Endothelial cell of umbilical vein (primary cell): ENCODE results near the gene SPDYA. TPM values are rescaled to one million over a fixed set of nuclear protein-coding genes. Genes with fewer than 3 reads are reported as not detected.

Source experiments
- BruUV-seq: library from RNA; stranded (reverse); fragments of 400-500 nt; replicated peaks from 2 replicates; lab custom pipeline; 2021; lab: Mats Ljungman, UMichigan
- CTCF ChIA-PET: fragments of 300-600, 350-600 bp; sonication (Branson Sonifier 250); formaldehyde crosslinking; loops from one replicate; lab custom pipeline; 2021; ENCODE audit warnings: antibody characterized with exemption, inconsistent platforms; lab: Charles Lee
- POLR2A ChIA-PET: fragments of 300-600, 350-600 bp; sonication (Branson Sonifier 250); formaldehyde crosslinking; loops from one replicate; lab custom pipeline; 2021; ENCODE audit warnings: antibody characterized with exemption, inconsistent platforms; lab: Charles Lee
- DNase-seq: peaks from one replicate; pipeline ENCODE4 v3.0.0-alpha.2; 2011; ENCODE audit warnings: low read depth, low spot score
- FAIRE-seq: peaks from 2 replicates; lab custom pipeline; 2011; peaks lifted over from hg19 to GRCh38; lab: Jason Lieb, UNC
- H2AFZ ChIP-seq: 2 replicates; pipeline ENCODE4 v1.6.0; 2012; ENCODE audit warnings: low read depth, low read length, control low read depth, inconsistent platforms
- H3K27ac ChIP-seq: 2 replicates; pipeline ENCODE4 v1.5.1; 2011; ENCODE audit warnings: low read depth, mild to moderate bottlenecking, control low read depth, low read length, moderate library complexity; ENCODE audit not compliant: insufficient read depth
- H3K27me3 ChIP-seq, 2 experiments: 2 replicates each; pipeline versions ENCODE4 v1.6.0 to v1.6.1; 2011; ENCODE audit warnings: low read length in 2 of 2, mixed read lengths in 1 of 2; ENCODE audit not compliant: control insufficient read depth in 2 of 2, insufficient read depth in 2 of 2
- H3K36me3 ChIP-seq, 2 experiments: 2 replicates in 1 of 2; 3 replicates in 1 of 2; pipeline ENCODE4 v1.5.1; 2011; ENCODE audit warnings: low read length in 2 of 2, mild to moderate bottlenecking in 1 of 2, moderate library complexity in 1 of 2; ENCODE audit not compliant: control insufficient read depth in 2 of 2, insufficient read depth in 2 of 2; ENCODE audit errors: extremely low read depth in 1 of 2
- H3K4me1 ChIP-seq: 3 replicates; pipeline ENCODE4 v1.5.1; 2011; ENCODE audit warnings: mild to moderate bottlenecking, low read length; ENCODE audit not compliant: control insufficient read depth, insufficient read depth; ENCODE audit errors: extremely low read depth
- H3K4me2 ChIP-seq: 2 replicates; pipeline ENCODE4 v1.6.1; 2011; ENCODE audit warnings: low read length, control low read depth, mixed read lengths; ENCODE audit not compliant: insufficient read depth
- H3K4me3 ChIP-seq, 3 experiments: fragments of 200-600 bp in 1 of 3; sonication (generic), shearing (Covaris generic) in 1 of 3; replicated peaks in 1 of 3; 2 replicates each; pipeline ENCODE4 v1.5.1; 2011 to 2016; ENCODE audit warnings: control low read depth in 3 of 3, low read length in 3 of 3, mild to moderate bottlenecking in 2 of 3, inconsistent platforms in 1 of 3, low read depth in 1 of 3, moderate library complexity in 1 of 3; ENCODE audit not compliant: insufficient read depth in 1 of 3
- H3K79me2 ChIP-seq: 2 replicates; pipeline ENCODE4 v1.6.0; 2012; ENCODE audit warnings: low read length, inconsistent platforms; ENCODE audit not compliant: control insufficient read depth, insufficient read depth
- H3K9ac ChIP-seq: replicated peaks from 2 replicates; pipeline ENCODE3; 2011; ENCODE audit warnings: low read length, control low read depth; ENCODE audit not compliant: insufficient read depth; ENCODE audit errors: extremely low read depth
- H3K9me1 ChIP-seq: replicated peaks from 3 replicates; pipeline ENCODE4 v1.6.0; 2011; ENCODE audit warnings: mild to moderate bottlenecking, low read length; ENCODE audit not compliant: control insufficient read depth, insufficient read depth; ENCODE audit errors: extremely low read depth
- H3K9me3 ChIP-seq: replicated peaks from 2 replicates; pipeline ENCODE4 v1.5.1; 2012; ENCODE audit warnings: low read length, inconsistent platforms; ENCODE audit not compliant: control insufficient read depth, insufficient read depth
- H4K20me1 ChIP-seq: replicated peaks from 2 replicates; pipeline ENCODE3; 2011; ENCODE audit warnings: mild to moderate bottlenecking, low read length; ENCODE audit not compliant: control insufficient read depth, insufficient read depth; ENCODE audit errors: extremely low read depth
- EZH2 ChIP-seq: IDR thresholded peaks from 2 replicates; pipeline ENCODE4 v1.6.1; 2012; ENCODE audit warnings: borderline replicate concordance, low read depth, mild to moderate bottlenecking, moderate library complexity, low read length, inconsistent platforms; ENCODE audit not compliant: severe bottlenecking
- FOS ChIP-seq: IDR thresholded peaks from 2 replicates; pipeline ENCODE4 v1.6.1; 2011; ENCODE audit warnings: mild to moderate bottlenecking, low read length, moderate library complexity, borderline replicate concordance; ENCODE audit not compliant: insufficient read depth
- GATA2 ChIP-seq: IDR thresholded peaks from 2 replicates; pipeline ENCODE4 v1.7.0; 2011; ENCODE audit warnings: low read depth, mild to moderate bottlenecking, moderate library complexity, mixed read lengths, low read length; ENCODE audit not compliant: insufficient read length, insufficient read depth
- JUN ChIP-seq: IDR thresholded peaks from 2 replicates; pipeline ENCODE4 v1.6.1; 2011; ENCODE audit warnings: borderline replicate concordance, low read depth; ENCODE audit not compliant: insufficient read length, insufficient read depth
- MYC ChIP-seq: IDR thresholded peaks from one replicate; pipeline ENCODE4 v1.6.1; 2011; ENCODE audit warnings: mild to moderate bottlenecking, low read depth, low read length
- POLR2A ChIP-seq: IDR thresholded peaks from 2 replicates; pipeline ENCODE4 v1.6.1; 2012; ENCODE audit warnings: low read depth, mild to moderate bottlenecking, control low read depth, low read length
- POLR2AphosphoS5 ChIP-seq: IDR thresholded peaks from 2 replicates; pipeline ENCODE4 v1.6.1; 2012; ENCODE audit warnings: low read depth, mild to moderate bottlenecking, control low read depth, low read length, moderate library complexity; ENCODE audit not compliant: insufficient read depth
- dilution Hi-C: fragments of 300-500 bp; cut with MboI; formaldehyde crosslinking; loops from one replicate; pipeline ENCODE4 v1.15.0; 2019; ENCODE audit warnings: low sequenced_read_pairs; ENCODE audit not compliant: extremely low pct_ligation_motif_present
- intact Hi-C: fragments of 100-400 bp; cut with micrococcal nuclease; formaldehyde crosslinking; loops from one replicate; pipeline ENCODE4 v1.10.0; 2022
- polyA plus RNA-seq, 4 experiments: library from polyadenylated mRNA; depleted of rRNA in 3 of 4; stranded (reverse) in 3 of 4; unstranded in 1 of 4; fragments of >200 nt; gene quantifications; 2 replicates each; pipeline versions ENCODE4 v1.2.1 to v1.2.3, GENCODE V29; 2011 to 2012; ENCODE audit warnings: missing spikeins in 1 of 4
- total RNA-seq: library from RNA; stranded (reverse); gene quantifications from 2 replicates; pipeline ENCODE4 v1.2.3, GENCODE V29; 2021
- TF ChIP-seq, protein P1 (sequence below): IDR thresholded peaks from 2 replicates; pipeline ENCODE4 v1.6.1; 2011; ENCODE audit not compliant: insufficient read depth, insufficient read length
- TF ChIP-seq, protein P2 (sequence below), 2 donors: IDR thresholded peaks; 1 replicate in 1 of 2; 2 replicates in 1 of 2; pipeline ENCODE4 v1.5.1; 2011; ENCODE audit warnings: low read length in 2 of 2, mild to moderate bottlenecking in 2 of 2, moderate library complexity in 2 of 2, control low read depth in 1 of 2, inconsistent platforms in 1 of 2, low read depth in 1 of 2; ENCODE audit not compliant: insufficient read depth in 1 of 2; ENCODE audit errors: extremely low read depth in 1 of 2

The SPDYA gene
- total and polyA plus RNA-seq, 2 donors (not counting 3 experiments of a cell fraction or from before 2014, with no cell fraction given): 0.06 to 1.6 TPM

DNA sequence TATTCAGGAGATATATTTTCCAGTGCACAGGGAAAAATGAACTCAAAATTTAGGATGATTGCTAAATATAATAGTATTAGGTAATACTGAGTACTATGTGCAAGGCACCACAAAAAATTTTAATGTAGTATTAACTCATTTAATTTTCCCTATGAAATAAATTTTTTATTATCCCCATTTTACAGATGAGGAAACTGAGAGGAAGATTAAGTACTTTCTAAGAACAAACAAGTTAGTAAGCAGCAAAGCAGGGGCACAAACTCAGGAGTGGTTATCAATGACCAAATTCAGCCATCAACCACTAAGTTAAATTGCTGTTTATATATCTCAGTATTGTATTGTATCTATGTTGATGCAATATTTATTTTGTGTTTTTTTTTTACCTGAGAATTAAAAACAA, 14.2 kb downstream of the SPDYA start:
- dilution Hi-C loops (no loop called here), intact Hi-C loops (loop anchor here (5.0 kb wide), 3 partner anchors 102 to 1247 kb away; no protein-coding TSS in a partner anchor)
- Histone ChIP-seq H3K9me1 (no peaks in the 10 kb centered on the region), H3K36me3 (no peaks in the 10 kb centered on the region), H3K79me2 (no peaks in the 10 kb centered on the region), H3K4me3 (no peak overlapping the region), H3K9ac (no peak overlapping the region), H3K27me3 (no peaks in the 10 kb centered on the region), H3K27ac (no peak overlapping the region), H3K9me3 (no peaks in the 10 kb centered on the region), H3K4me2 (no peak overlapping the region), H2AFZ (no peak overlapping the region), H4K20me1 (no peaks in the 10 kb centered on the region), H3K4me1 (peaks cover 2% of the 10 kb centered on the region)
- TF ChIP-seq, protein P1, sequence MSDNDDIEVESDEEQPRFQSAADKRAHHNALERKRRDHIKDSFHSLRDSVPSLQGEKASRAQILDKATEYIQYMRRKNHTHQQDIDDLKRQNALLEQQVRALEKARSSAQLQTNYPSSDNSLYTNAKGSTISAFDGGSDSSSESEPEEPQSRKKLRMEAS: no peak
- TF ChIP-seq MYC (no peak), FOS (no peak)
- TF ChIP-seq, protein P2, sequence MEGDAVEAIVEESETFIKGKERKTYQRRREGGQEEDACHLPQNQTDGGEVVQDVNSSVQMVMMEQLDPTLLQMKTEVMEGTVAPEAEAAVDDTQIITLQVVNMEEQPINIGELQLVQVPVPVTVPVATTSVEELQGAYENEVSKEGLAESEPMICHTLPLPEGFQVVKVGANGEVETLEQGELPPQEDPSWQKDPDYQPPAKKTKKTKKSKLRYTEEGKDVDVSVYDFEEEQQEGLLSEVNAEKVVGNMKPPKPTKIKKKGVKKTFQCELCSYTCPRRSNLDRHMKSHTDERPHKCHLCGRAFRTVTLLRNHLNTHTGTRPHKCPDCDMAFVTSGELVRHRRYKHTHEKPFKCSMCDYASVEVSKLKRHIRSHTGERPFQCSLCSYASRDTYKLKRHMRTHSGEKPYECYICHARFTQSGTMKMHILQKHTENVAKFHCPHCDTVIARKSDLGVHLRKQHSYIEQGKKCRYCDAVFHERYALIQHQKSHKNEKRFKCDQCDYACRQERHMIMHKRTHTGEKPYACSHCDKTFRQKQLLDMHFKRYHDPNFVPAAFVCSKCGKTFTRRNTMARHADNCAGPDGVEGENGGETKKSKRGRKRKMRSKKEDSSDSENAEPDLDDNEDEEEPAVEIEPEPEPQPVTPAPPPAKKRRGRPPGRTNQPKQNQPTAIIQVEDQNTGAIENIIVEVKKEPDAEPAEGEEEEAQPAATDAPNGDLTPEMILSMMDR (IDR thresholded peaks at IDR 0.05; ENCODE audit: extremely low read depth in 1 of 2, insufficient read depth in 1 of 2, low read depth in 1 of 2, low read length in 2 of 2): no peak
- DNase-seq (no peak), FAIRE-seq (no peak)
- ChIA-PET CTCF (interaction anchor here (1.2 to 1.3 kb wide), 4 partner anchors 8 to 123 kb away, joined by 3 to 5 read pairs (median 3); no protein-coding TSS in a partner anchor), POLR2A (no interaction called here)
- BruUV-seq: no TSS peak

GRCh38 chr2:28828382-28828781, 17.7 kb downstream of the SPDYA start:
- H3K36me3 ChIP-seq: no peaks in the 10 kb centered on the region
- no peaks in the 10 kb centered on the region for H4K20me1 ChIP-seq
- H2AFZ ChIP-seq: no peak overlapping the region
- ChIA-PET POLR2A (no interaction called here), CTCF (no interaction called here)
- H3K27ac ChIP-seq: no peak overlapping the region
- intact Hi-C loops: no loop called here
- DNase-seq (peak; percentile 16), FAIRE-seq (peak; percentile 28)
- H3K4me1 ChIP-seq: peaks cover 2% of the 10 kb centered on the region
- no peak overlapping the region for H3K4me3 ChIP-seq
- no peaks in the 10 kb centered on the region for H3K9me1 ChIP-seq
- H3K27me3 ChIP-seq: no peaks in the 10 kb centered on the region
- TF ChIP-seq POLR2A (no peak), MYC (no peak), FOS (peak; percentile 71), JUN (peak; percentile 52), GATA2 (no peak), EZH2 (no peak), POLR2AphosphoS5 (no peak)
- TF ChIP-seq, protein P2 (IDR thresholded peaks at IDR 0.05; ENCODE audit: extremely low read depth in 1 of 2, insufficient read depth in 1 of 2, low read depth in 1 of 2, low read length in 2 of 2): no peak
- TF ChIP-seq, protein P1: no peak
- no peaks in the 10 kb centered on the region for H3K79me2 ChIP-seq
- H3K4me2 ChIP-seq: no peak overlapping the region
- dilution Hi-C loops: no loop called here
- no peak overlapping the region for H3K9ac ChIP-seq
- H3K9me3 ChIP-seq: no peaks in the 10 kb centered on the region
- BruUV-seq: no TSS peak
